ENCODE measurements around the gene FAM174C.
"Not testable (repeated sequence)": the region's sequence is repeated elsewhere in the genome, so short reads cannot be mapped to it uniquely, and the experiment has no call there.

The FAM174C gene

DNA sequence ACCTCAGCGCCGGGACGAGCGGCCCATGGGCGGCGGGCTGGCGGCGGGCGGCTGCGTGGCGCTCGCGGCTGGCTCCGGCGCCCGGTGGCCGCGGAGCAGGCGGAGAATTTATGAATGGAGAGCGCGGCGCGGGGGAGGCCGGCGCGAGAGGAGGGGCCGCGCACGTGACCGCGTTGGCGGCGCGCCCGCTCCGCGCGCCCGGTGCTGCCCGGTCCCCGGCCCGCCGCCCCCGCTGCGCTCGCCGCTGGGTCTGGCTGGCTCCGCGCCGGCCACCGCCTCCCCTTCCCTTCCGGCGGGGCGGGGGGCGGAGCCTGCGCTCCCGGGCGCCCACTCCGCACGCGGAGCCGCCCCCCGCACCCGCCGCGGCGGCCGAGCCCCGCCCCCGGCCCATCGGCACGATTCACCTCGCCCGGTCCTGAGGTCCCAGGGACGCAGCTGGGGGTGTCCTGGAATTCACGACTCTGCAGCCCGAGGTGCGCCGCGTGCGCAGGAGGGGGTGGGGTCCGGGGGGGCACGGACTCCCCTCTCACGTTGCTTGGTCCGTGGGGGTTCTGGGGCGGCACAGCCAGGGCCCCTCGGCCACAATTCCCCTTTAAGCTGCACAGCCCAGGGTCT lies 37.5 kb upstream of the FAM174C start, which contains the start of gene CBARP:
Gene CBARP (minus strand): TSS at position 252 of the 615 bp plus-strand sequence. CDS start 1,905 bp downstream, outside the sequence.
- peak in 1 of 2 experiments; percentile 51 for DNase-seq

DNA sequence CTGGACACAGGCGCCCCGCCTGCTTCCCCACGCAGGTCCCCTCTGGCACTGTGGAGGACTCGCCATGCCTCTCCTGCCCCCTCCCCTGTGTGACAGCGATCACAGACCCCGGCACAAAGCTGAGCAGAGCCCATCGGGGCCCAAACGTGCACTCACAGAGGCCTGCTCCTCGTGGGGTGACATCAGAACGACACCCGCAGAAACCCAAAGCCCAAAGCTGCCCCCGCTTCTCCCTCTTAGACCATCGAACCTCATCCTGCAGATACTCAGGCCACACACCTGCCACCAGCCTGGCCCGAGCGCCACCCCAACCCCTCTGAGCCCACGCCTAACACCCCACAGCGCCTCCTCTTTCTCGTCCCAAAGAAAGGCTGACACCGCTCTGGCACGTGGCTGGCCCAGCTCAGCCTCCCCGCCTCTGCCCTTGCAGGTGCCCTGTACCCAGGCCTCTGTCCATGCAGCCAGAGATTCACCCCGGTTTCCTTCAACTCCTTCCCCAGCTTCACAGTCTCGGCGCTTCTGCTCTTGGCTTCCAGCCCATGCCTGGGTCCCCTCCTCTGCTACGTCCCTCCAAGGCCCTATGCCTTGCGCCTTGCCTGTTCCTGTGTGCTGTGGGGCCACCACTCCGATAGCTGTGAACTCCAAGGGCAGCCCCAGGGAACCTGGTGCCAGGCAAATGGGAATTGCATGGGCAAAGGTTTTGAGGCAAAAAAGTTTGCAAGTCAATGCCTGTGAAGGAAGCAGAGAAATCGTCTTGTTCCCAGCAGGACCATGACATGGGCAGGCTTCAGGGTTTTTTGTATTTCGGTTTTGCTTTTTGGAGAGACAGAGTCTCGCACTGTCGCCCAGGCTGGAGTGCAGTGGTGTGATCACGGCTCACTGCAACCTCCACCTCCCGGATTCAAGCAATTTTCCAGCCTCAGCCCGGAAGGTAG lies 36.7 kb upstream of the FAM174C start:
- no peak for DNase-seq

DNA sequence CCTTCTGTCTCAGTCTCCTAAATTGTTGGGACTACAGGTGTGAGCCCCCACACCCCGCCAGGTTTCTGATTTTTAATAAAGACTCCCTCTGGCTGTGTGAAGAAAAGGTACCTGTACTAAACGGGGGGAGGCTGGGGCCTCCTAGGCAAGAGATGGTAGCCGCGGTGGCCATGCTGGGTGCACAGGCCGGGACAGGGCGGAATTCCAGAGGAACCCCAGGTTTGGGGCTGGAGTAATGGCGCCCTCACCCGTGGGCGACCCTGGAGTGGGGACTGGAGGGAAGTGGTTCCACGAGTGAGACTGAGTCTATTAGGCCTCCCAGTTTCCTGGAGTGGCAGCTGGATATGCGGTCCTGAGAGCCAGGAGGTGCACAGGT lies 35.9 kb upstream of the FAM174C start:
- DNase-seq, result no peak

GRCh38 chr19:1239796-1240737 lies 35.3 kb upstream of the FAM174C start:
- DNase-seq, result peak; percentile 91

GRCh38 chr19:1240925-1241324 lies 34.4 kb upstream of the FAM174C start:
- DNase-seq, result no peak

- DNase-seq, result peak; percentile 93 to 95
These were observed 33.8 kb upstream of the FAM174C start, which contains the start of gene ATP5F1D for GRCh38 chr19:1241417-1242095. Gene ATP5F1D, plus strand, starts transcription at chr19:1241751. Its CDS starts 100 bp downstream, at chr19:1241851.

DNA sequence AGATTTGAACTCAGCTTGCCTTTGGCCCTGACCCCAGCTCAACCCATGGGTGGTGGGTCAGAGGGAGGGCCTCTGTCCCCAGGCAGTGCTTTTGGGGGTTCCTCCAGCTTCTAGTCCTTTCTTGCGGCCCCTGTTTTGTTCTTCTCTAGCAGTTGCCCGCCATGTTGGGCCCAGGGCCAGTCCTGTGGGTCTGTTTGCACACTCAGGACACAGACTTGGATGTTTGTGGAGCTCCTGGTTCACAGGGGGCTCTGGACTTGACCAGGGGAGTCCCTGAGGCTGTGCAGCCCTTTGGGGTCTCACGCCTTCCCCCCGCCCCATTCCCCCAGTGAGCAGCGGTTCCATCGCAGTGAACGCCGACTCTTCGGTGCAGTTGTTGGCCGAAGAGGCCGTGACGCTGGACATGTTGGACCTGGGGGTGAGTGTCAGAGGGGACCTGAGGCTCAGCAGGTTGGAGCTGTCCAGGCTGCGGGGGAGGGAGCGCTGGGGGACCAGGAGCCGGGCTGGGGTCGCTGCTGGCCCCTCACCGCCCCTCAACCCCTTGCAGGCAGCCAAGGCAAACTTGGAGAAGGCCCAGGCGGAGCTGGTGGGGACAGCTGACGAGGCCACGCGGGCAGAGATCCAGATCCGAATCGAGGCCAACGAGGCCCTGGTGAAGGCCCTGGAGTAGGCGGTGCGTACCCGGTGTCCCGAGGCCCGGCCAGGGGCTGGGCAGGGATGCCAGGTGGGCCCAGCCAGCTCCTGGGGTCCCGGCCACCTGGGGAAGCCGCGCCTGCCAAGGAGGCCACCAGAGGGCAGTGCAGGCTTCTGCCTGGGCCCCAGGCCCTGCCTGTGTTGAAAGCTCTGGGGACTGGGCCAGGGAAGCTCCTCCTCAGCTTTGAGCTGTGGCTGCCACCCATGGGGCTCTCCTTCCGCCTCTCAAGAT lies 31.3 kb upstream of the FAM174C start:
- peak; percentile 86 to 88 for DNase-seq

GRCh38 chr19:1244693-1245451 lies 30.5 kb upstream of the FAM174C start:
- peak in 1 of 2 experiments; percentile 40 for DNase-seq

GRCh38 chr19:1245494-1246264 lies 29.7 kb upstream of the FAM174C start:
- no peak for DNase-seq

- DNase-seq, result not testable (repeated sequence)
These were observed 28.9 kb upstream of the FAM174C start for GRCh38 chr19:1246265-1247087.

DNA sequence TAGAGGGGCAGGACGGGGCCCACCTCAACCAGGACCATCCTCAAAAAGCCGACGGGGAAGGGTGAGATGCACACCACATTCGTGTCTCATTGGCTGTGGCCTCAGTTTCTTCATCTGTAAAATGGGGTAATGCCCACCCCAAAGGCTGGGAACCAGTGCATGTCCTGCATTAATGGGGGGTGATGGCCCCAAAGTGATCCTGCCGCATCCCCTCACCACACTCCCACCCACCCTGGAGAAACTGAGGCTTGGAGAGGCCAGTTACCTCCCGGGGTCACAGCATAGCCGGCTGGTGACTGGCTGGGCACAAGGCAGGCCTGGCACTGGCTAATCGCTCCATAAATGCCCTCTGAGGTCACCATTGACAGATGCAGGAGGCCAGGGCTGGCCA lies 27.6 kb upstream of the FAM174C start:
- no peak for DNase-seq

GRCh38 chr19:1248139-1248785 lies 27.1 kb upstream of the FAM174C start, which contains the start of gene MIDN:
Gene MIDN, plus strand, starts transcription at chr19:1248583. Its CDS starts 1,714 bp downstream, at chr19:1250297.
- peak; percentile 69 to 78 for DNase-seq

DNA sequence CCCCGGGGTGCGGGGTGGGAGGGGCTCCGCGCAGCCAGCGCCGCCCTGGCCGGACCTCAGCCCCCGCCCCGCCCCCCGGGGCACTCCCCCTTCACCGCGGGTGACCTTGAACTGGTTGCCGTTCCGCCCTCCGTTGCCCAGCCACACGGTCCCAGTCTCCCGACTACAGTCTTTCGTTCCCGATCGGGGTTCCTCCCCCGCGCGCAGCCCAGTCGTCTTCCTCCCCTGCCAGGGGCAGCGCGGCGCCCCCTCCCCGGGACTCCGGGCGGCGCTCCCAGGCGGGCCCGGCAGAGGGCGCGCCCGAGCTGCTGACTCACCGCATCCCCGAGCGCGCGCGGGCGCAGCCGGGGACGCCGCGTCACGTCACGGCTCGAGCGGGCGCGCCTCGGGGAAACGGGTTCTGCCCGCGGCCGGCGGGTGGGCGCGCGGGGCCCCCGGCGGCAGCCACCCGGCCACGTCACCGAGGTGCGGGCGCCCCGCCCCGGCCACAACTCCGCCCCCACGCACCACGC lies 26.5 kb upstream of the FAM174C start:
- DNase-seq, result peak; percentile 77 to 81

DNA sequence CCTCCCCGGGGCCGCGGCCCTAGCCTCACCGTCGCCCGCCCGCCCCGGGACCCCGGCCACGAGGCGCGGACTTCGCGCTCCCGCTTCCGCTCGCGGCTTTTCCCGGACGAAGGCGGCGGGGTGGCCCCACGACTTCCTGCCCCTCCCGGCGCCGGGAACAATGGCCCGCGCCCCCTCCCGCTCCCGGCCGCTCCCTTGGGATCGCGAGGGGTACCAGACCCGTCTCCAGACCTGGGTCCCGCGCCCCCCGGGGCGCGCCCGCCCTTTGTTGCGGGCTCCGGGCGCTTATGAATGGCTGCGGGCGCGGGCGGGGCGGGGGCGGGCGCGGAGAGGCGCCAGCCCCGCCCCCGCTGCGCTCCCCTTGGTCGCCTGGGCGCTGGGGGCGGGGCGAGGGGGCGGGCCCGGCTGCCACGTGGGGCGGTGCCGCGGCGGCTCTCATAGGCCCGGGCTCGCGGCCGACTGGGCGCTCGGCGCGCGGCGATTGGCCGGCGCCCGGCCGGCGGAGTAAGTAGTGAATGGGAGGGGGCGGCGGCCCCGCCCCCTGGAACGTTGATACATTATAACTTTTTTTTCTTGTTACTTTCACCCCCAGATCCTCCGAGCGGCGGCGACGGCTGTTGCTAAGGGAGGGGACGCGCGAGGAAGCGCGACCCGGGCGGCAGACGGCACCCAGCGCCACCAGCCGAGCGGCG lies 25.9 kb upstream of the FAM174C start:
- peak; percentile 92 to 95 for DNase-seq

GRCh38 chr19:1249990-1250436 lies 25.3 kb upstream of the FAM174C start:
- DNase-seq, result no peak

GRCh38 chr19:1250437-1251260 lies 24.7 kb upstream of the FAM174C start:
- no peak for DNase-seq

All from activated CD4-positive, alpha-beta T cell treated with anti-CD3 and anti-CD28 coated beads, Interleukin-2, amount 50 U/mL, for 48 hours (primary cell).